Measurements from ENCODE around the gene ART1.

The ART1 gene

DNA sequence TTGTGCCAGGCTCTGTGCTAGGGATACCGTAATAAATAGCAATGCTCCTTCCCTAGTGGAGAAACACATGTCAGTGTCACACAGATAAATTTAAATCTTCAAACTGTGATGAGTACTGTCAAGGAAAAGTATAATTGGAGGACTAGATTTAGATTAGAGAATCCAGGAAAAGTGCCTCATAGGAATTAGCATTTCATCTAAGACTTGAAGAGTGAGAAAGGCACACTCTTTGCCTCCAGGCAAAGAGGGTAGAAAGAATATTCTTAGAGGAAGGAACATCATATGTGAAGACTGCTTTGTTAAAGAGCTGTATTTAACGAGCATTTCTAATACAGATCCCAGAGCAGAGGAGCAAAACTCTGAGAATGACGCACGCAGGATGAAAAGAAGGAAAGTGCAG, 34.1 kb upstream of the ART1 start:
- TF ChIP-seq, protein P1, sequence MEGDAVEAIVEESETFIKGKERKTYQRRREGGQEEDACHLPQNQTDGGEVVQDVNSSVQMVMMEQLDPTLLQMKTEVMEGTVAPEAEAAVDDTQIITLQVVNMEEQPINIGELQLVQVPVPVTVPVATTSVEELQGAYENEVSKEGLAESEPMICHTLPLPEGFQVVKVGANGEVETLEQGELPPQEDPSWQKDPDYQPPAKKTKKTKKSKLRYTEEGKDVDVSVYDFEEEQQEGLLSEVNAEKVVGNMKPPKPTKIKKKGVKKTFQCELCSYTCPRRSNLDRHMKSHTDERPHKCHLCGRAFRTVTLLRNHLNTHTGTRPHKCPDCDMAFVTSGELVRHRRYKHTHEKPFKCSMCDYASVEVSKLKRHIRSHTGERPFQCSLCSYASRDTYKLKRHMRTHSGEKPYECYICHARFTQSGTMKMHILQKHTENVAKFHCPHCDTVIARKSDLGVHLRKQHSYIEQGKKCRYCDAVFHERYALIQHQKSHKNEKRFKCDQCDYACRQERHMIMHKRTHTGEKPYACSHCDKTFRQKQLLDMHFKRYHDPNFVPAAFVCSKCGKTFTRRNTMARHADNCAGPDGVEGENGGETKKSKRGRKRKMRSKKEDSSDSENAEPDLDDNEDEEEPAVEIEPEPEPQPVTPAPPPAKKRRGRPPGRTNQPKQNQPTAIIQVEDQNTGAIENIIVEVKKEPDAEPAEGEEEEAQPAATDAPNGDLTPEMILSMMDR (IDR thresholded peaks at IDR 0.05; ENCODE audit: low read depth, low read length, missing control alignments), result no peak
- DNase-seq (ENCODE audit: low read depth), result no peak
- H3K4me3 ChIP-seq (ENCODE audit: low read depth, low read length), result no peak overlapping the region

DNA sequence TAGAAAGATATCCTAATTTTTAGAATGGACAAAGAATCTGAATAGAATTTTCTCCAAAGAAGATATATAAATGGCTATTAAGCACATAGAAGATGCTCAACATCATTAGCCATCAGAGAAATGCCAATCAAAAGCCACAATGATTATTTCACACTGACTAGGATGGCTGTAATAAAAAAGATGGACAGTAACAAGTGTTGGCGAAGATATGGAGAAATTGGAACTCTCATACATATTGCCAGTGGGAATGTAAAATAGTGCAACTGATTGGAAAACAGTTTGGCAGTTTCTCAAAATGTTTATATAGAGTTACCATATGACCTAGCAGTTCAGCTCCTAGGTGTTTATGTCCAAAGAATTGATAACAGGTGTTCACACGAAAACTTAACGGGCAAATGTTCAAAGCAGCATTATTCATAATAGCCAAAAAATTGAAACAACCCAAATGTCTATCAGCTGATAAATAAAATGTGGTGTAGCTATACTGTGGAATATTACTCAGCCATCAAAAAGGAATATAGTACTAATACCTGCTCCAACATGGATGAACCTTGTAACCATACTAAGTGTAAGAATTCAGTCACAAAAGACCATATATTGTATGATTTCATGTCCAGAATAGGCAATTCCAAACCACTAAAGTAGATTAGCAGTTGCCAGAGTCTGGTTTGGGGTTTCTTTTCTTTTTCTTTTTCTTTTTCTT, 32.8 kb upstream of the ART1 start:
- DNase-seq (ENCODE audit: low read depth), result no peak
- H3K4me3 ChIP-seq (ENCODE audit: low read depth, low read length), result no peak overlapping the region
- TF ChIP-seq, protein P1 (IDR thresholded peaks at IDR 0.05; ENCODE audit: low read depth, low read length, missing control alignments), result no peak

GRCh38 chr11:3613998-3614741, 30.8 kb upstream of the ART1 start:
- TF ChIP-seq, protein P1 (IDR thresholded peaks at IDR 0.05; ENCODE audit: low read depth, low read length, missing control alignments), result no peak
- H3K4me3 ChIP-seq (ENCODE audit: low read depth, low read length), result no peak overlapping the region
- no peak for DNase-seq (ENCODE audit: low read depth)

DNA sequence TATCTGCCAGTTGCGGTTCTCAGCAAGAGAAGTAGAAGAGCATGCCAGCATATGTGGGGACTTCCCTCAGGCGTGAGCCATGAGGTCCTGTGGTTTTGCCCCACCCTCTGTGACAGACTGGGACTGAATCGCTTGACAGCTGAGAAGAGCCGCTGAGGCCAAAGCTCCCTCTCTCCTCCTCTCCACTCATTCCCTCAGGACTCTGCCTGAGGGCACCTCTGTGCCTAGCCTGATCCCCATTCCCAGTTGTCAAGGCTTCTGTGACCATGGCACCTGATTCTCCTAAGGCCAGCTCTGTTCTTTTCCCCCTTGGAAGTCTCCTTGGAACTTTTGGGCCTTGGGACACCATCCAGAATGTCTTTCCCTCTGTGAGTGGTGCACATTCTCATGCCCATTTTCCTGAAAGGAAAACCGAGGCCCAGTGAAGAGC, 30.2 kb upstream of the ART1 start:
- TF ChIP-seq, protein P1 (IDR thresholded peaks at IDR 0.05; ENCODE audit: low read depth, low read length, missing control alignments), result no peak
- H3K4me3 ChIP-seq (ENCODE audit: low read depth, low read length), result no peak overlapping the region
- no peak for DNase-seq (ENCODE audit: low read depth)

GRCh38 chr11:3615998-3616397, 28.9 kb upstream of the ART1 start:
- TF ChIP-seq, protein P1 (IDR thresholded peaks at IDR 0.05; ENCODE audit: low read depth, low read length, missing control alignments), result no peak
- no peak overlapping the region for H3K4me3 ChIP-seq (ENCODE audit: low read depth, low read length)
- no peak for DNase-seq (ENCODE audit: low read depth)

DNA sequence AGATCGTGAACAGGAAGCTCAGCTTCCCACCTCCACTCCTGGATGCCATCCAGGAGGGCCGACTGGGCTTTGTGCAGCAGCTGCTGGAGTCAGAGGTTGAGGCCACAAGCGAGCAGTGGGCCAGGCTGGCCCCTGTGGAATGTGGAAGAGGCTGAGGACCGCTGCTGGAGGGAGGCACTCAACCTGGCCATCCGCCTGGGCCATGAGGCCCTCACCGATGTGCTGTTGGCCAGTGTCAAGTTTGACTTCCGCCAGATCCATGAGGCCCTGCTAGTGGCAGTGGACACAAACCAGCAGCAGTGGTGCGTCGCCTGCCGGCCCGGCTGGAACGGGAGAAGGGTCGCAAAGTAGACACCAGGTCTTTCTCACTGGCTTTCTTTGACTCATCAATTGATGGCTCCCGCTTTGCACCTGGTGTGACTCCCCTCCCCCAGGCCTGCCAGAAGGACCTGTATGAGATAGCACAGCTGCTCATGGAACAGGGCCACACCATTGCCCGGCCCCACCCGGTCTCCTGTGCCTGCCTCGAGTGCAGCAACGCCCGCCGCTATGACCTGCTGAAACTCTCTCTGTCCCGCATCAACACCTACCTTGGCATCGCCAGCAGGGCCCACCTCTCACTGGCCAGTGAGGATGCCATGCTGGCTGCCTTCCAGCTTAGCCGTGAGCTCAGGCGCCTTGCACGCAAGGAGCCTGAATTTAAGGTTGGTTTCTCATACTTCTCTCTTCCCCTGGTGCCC, 28.0 kb upstream of the ART1 start:
- H3K4me3 ChIP-seq (ENCODE audit: low read depth, low read length), result no peak overlapping the region
- DNase-seq (ENCODE audit: low read depth), result no peak
- TF ChIP-seq, protein P1 (IDR thresholded peaks at IDR 0.05; ENCODE audit: low read depth, low read length, missing control alignments), result no peak

Measured in GM12864 (cell line).